Activated T-helper 1 cell treated with anti-CD3 and anti-CD28 coated beads, Interleukin-12 subunit alpha, Interleukin-12 subunit beta, Interleukin-2, Interleukin-4 antibody, amounts not matched to agents 30 ng/mL and 10 ng/mL and 1 ng/mL, durations not matched to agents 14 hours and 24 hours and 36 hours (primary cell): Measurements from ENCODE around the gene GALNT4. TPM values are rescaled to one million over a fixed set of nuclear protein-coding genes. Genes with fewer than 3 reads are reported as not detected.

Experiments
- DNase-seq: peaks from one replicate; pipeline ENCODE4 v3.0.0; 2021; ENCODE audit warnings: low spot score
- H3K27ac Mint-ChIP-seq: one replicate; pipeline ENCODE4 v1.8.0; 2021; ENCODE audit warnings: mild to moderate bottlenecking, mixed read lengths
- H3K27me3 Mint-ChIP-seq: one replicate; pipeline ENCODE4 v1.8.0; 2022; ENCODE audit warnings: mild to moderate bottlenecking, moderate library complexity, mixed read lengths; ENCODE audit not compliant: insufficient read depth
- H3K36me3 Mint-ChIP-seq: one replicate; pipeline ENCODE4 v1.8.0; 2021; ENCODE audit warnings: low read depth, mixed read lengths
- H3K4me1 Mint-ChIP-seq: one replicate; pipeline ENCODE4 v1.8.0; 2021; ENCODE audit warnings: low read depth, mixed read lengths
- H3K4me3 Mint-ChIP-seq: one replicate; pipeline ENCODE4 v1.8.0; 2021; ENCODE audit warnings: mild to moderate bottlenecking, moderate library complexity, mixed read lengths
- H3K9me3 Mint-ChIP-seq: one replicate; pipeline ENCODE4 v1.8.0; 2021; ENCODE audit warnings: mixed read lengths
- intact Hi-C: fragments of 100-400 bp; cut with micrococcal nuclease; formaldehyde crosslinking; loops from one replicate; pipeline ENCODE4 v1.15.1; 2024
- total RNA-seq: library from RNA; stranded (reverse); gene quantifications from 2 replicates; pipeline ENCODE4 v1.2.3, GENCODE V29; 2022

GALNT4 gene
- total RNA-seq, 1 donor from 2014 or later: 8.7 TPM

DNA sequence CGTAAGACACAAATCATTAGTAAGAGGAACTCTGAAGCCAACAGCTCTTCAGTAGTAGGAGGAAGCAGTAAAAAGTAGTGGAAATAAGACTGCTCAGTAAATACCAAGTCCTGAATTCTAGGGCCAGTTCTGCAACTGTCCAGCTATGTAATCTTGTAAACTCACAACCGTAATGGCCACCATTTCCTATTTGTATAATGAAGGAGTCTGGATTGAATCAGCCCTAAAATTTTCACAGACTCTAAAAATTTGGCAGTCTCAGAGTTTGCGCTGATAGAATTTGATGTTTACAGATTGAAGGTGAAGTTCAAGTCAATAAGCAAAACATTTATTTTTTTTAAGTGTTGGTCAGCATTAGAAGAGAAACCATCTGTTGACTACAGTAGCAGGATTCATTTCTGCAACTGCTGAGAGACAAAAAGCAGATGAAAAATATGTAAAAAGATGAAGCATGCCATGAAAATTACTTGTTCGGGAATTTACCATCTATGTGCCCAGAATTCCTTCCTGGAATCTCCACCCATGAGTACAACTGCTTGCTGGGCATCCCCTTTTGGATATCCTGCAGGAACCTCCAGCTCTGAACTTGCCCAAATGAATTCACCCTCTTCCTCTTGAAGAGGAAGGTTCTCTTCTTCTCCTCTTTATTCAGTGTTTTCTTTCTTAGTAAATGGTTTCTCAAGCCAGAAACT lies 47.5 kb downstream of the GALNT4 start:
- no peak for DNase-seq
- no peak overlapping the region for H3K27ac Mint-ChIP-seq
- H3K27me3 Mint-ChIP-seq: no peaks in the 10 kb centered on the region
- H3K36me3 Mint-ChIP-seq: peaks cover 13% of the 10 kb centered on the region
- peaks cover 39% of the 10 kb centered on the region for H3K4me1 Mint-ChIP-seq
- intact Hi-C loops: no loop called here
- no peaks in the 10 kb centered on the region for H3K9me3 Mint-ChIP-seq
- no peak overlapping the region for H3K4me3 Mint-ChIP-seq

GRCh38 chr12:89476232-89476631 lies 48.4 kb downstream of the GALNT4 start:
- Mint-ChIP-seq H3K27ac (no peak overlapping the region), H3K36me3 (peaks cover 12% of the 10 kb centered on the region), H3K4me1 (peaks cover 43% of the 10 kb centered on the region), H3K4me3 (no peak overlapping the region), H3K9me3 (no peaks in the 10 kb centered on the region), H3K27me3 (no peaks in the 10 kb centered on the region)
- no peak for DNase-seq
- intact Hi-C loops: no loop called here

GRCh38 chr12:89475203-89475990 lies 49.2 kb downstream of the GALNT4 start:
- Mint-ChIP-seq H3K4me1 (peaks cover 52% of the 10 kb centered on the region), H3K27ac (no peak overlapping the region), H3K36me3 (peaks cover 13% of the 10 kb centered on the region)

DNA sequence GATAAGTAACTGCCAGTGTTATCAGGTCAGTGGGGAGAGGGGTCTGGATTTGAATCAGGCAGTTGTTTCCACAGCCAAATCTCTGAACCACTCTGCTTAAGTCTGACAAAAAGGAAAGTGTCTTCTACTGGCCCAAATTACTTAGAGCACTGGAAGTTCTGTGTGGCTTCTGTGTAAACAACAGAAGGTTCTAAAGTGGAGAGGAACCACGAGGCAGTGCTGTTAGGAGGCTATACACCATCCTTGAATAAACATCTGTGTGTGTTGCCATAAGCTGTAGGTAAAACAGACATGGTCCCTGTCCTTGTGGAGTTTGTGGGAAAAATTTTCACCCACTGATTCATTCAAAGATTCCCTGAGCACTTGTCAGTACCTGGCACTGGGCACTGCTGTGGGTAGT lies 50.0 kb downstream of the GALNT4 start:
- Mint-ChIP-seq H3K9me3 (no peaks in the 10 kb centered on the region), H3K27ac (peak overlapping the region; percentile 42), H3K27me3 (no peaks in the 10 kb centered on the region), H3K36me3 (peaks cover 15% of the 10 kb centered on the region), H3K4me1 (peaks cover 58% of the 10 kb centered on the region), H3K4me3 (no peak overlapping the region)
- intact Hi-C loops: loop anchor here (5.0 kb wide), 1 partner anchor 408 kb away; no protein-coding TSS in a partner anchor
- no peak for DNase-seq

More at GRCh38 chr12:89475203-89475990, 49.2 kb downstream of the GALNT4 start:
- intact Hi-C loops: no loop called here
- DNase-seq: no peak
- Mint-ChIP-seq H3K9me3 (no peaks in the 10 kb centered on the region), H3K4me3 (no peak overlapping the region), H3K27me3 (no peaks in the 10 kb centered on the region)

Other genes with a start within 250 kb of the GALNT4 start
- 108 and 115 TPM in 2 replicates for gene DUSP6, start 172.3 kb downstream of the GALNT4 start, total RNA-seq
- gene POC1B, start 1.3 kb upstream of the GALNT4 start, total RNA-seq: 22.0 and 22.6 TPM in 2 replicates
- gene ATP2B1, start 184.0 kb upstream of the GALNT4 start, total RNA-seq: 21.4 and 24.7 TPM in 2 replicates